ENCODE results near the gene MANBA.

The MANBA gene

DNA sequence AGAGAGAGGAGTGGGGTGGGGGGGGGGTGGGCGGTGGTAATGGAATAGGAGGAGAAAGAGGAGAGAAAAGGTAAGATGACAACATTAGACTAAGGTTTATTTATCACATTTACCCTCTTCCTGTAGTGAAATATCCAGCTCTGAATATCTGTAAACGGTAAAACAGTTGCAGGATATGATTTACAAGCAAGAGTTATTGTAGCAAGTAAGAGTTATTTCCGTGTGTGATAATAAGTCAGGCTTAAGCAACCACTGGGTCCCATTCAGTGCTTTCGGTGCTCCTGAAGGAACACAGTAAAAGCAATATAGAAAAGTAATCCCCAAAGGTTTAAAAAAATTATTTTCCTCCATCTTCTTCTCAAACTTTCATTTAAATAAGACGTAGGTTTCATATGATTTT, 103.6 kb downstream of the MANBA start:
- H3K27ac ChIP-seq = no peak overlapping the region
- TF ChIP-seq CTCF (conservative IDR thresholded peaks at IDR 0.05) (no peak), ZFX (IDR thresholded peaks at IDR 0.05) (no peak)

DNA sequence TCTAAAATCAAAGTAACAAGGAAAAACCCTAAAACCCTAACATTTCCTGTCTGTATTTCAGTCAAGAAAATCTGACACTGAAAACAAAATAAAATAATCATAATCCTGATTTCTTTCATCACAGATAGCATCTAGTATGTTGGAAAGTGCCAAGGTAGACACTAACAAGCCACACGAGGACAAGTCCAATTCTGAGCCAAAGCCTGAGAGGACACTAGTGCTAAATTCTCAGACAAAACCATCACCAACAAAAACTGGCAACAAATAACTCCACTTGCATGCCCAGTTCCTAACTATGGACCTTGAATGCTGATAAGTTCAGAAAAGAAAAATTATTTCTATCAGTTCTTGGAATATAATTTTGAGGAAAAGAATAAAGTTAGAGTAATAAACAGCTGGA, 113.7 kb downstream of the MANBA start:
- no peak overlapping the region for H3K27ac ChIP-seq
- no peak for TF ChIP-seq ZFX (IDR thresholded peaks at IDR 0.05)
- TF ChIP-seq CTCF (conservative IDR thresholded peaks at IDR 0.05) = no peak

- TF ChIP-seq ZFX (IDR thresholded peaks at IDR 0.05) = no peak
- TF ChIP-seq CTCF (conservative IDR thresholded peaks at IDR 0.05) = no peak
- no peak overlapping the region for H3K27ac ChIP-seq
These were observed 118.0 kb downstream of the MANBA start for GRCh38 chr4:102642631-102643298.

DNA sequence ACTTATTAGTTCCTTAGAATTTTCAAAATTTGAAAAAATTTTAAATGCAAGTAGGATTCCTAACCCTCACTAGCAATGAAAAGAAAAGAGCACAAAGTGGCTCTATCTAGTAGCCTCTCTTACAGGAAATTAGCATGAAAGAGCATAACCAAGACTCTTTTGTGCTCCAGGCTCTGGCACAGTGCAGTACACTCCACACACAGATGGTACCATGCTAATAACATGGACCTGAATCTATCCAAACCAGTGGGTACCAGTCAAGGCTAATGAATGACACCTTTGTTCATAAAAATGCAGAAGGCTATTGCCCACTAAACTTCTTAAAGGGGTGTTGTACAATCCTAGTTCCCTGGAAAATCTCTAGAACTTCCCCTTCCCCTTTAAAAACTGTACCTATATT, 119.0 kb downstream of the MANBA start:
- TF ChIP-seq CTCF (conservative IDR thresholded peaks at IDR 0.05) (no peak), ZFX (IDR thresholded peaks at IDR 0.05) (no peak)
- H3K27ac ChIP-seq = no peak overlapping the region

GRCh38 chr4:102640669-102641068, 120.1 kb downstream of the MANBA start:
- TF ChIP-seq ZFX (IDR thresholded peaks at IDR 0.05) = no peak
- no peak for TF ChIP-seq CTCF (conservative IDR thresholded peaks at IDR 0.05)
- no peak overlapping the region for H3K27ac ChIP-seq

GRCh38 chr4:102639598-102639997, 121.2 kb downstream of the MANBA start:
- no peak overlapping the region for H3K27ac ChIP-seq
- no peak for TF ChIP-seq CTCF (conservative IDR thresholded peaks at IDR 0.05)
- TF ChIP-seq ZFX (IDR thresholded peaks at IDR 0.05) = no peak

- no peak for TF ChIP-seq ZFX (IDR thresholded peaks at IDR 0.05)
- TF ChIP-seq CTCF (conservative IDR thresholded peaks at IDR 0.05) = no peak
- no peak overlapping the region for H3K27ac ChIP-seq
These were observed 122.1 kb downstream of the MANBA start for GRCh38 chr4:102638621-102639020.
